Measurements from ENCODE around the gene PRELID3B. TPM values are rescaled to one million over a fixed set of nuclear protein-coding genes. Genes with fewer than 3 reads are reported as not detected.

PRELID3B gene
- total and polyA plus RNA-seq, 2 of the 13 experiments (the other 11 are each of a cell fraction or from before 2014, with no cell fraction given), result 23.3 to 42.6 TPM

DNA sequence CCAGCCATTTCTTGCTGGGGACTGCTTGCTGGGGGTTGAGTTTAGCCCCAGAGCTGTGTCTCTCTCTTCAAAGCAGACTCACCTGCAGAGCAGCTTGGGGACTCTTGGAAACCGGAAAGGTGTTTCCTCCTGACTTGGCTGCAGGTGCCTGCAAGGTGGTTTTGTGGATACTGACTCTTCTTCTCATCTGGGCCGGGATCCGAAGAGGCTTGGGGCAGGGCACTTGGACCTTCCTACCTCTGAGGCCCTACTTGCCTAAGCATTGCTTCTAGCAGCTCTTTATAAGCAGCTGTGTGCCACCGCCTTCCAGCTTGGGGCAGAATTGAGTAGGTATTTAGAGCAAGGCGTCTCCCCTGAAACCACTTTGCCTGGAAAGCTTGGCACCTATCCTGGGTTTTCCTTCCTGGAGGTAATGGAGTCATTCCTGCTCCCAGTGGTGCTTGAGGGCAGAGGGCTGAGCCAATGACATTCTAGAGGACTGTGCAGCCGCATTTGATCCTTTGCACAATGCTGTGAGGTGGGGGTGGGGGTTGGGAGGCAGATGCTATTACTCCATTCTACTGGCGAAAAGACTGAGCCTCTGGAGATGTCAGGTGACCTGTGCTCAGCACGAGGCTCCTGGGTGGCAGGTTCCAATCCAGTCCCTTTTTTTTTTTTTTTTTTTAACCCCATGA lies 32.1 kb downstream of the PRELID3B start (continued):
- TF ChIP-seq ZSCAN31 (CRISPR knock-in tag; IDR thresholded peaks at IDR 0.05; ENCODE audit: low read depth) (0 out of 2 replicates have a peak, but pooled peaks have one; percentile 77), RFX1 (IDR thresholded peaks at IDR 0.05) (no peak), SP4 (CRISPR knock-in tag; IDR thresholded peaks at IDR 0.05) (no peak), GZF1 (CRISPR knock-in tag; IDR thresholded peaks at IDR 0.05) (no peak), ZBTB7A (CRISPR knock-in tag; IDR thresholded peaks at IDR 0.05) (no peak), SMYD3 (CRISPR knock-in tag; IDR thresholded peaks at IDR 0.05) (peak; percentile 45; the same call in 1 of the 2 replicates), PAX8 (CRISPR knock-in tag; IDR thresholded peaks at IDR 0.05; ENCODE audit: borderline replicate concordance) (no peak), ZBTB1 (CRISPR knock-in tag; IDR thresholded peaks at IDR 0.05; ENCODE audit: borderline replicate concordance) (no peak), ZNF138 (CRISPR knock-in tag; IDR thresholded peaks at IDR 0.05; ENCODE audit: low read depth) (no peak), FOXO1 (CRISPR knock-in tag; IDR thresholded peaks at IDR 0.05) (peak; percentile 27; the same call in 1 of the 2 replicates), RFXANK (CRISPR knock-in tag; IDR thresholded peaks at IDR 0.05) (no peak), CHD2 (IDR thresholded peaks at IDR 0.05; ENCODE audit: low read depth, low read length) (no peak), ZNF572 (CRISPR knock-in tag; IDR thresholded peaks at IDR 0.05) (no peak), ATF7-NPFF (CRISPR knock-in tag; IDR thresholded peaks at IDR 0.05; ENCODE audit: low read depth) (no peak), ZNF143 (CRISPR knock-in tag; IDR thresholded peaks at IDR 0.05) (no peak), ZNF605 (CRISPR knock-in tag; IDR thresholded peaks at IDR 0.05) (no peak), KDM2A (CRISPR knock-in tag; IDR thresholded peaks at IDR 0.05; ENCODE audit: borderline replicate concordance, low read depth) (no peak), SOX5 (CRISPR knock-in tag; IDR thresholded peaks at IDR 0.05; ENCODE audit: borderline replicate concordance) (peak; percentile 61; the same call in 1 of the 2 replicates), TOPORS (CRISPR knock-in tag; IDR thresholded peaks at IDR 0.05) (no peak), KDM1A (CRISPR knock-in tag; IDR thresholded peaks at IDR 0.05) (peak; percentile 98), ZNF205 (CRISPR knock-in tag; IDR thresholded peaks at IDR 0.05) (no peak), ZNF44 (CRISPR knock-in tag; IDR thresholded peaks at IDR 0.05) (no peak), NFKBIZ (CRISPR knock-in tag; IDR thresholded peaks at IDR 0.05) (no peak), ZNF629 (CRISPR knock-in tag; conservative IDR thresholded peaks at IDR 0.05) (peak; percentile 99)
- TF ChIP-seq, protein P1, sequence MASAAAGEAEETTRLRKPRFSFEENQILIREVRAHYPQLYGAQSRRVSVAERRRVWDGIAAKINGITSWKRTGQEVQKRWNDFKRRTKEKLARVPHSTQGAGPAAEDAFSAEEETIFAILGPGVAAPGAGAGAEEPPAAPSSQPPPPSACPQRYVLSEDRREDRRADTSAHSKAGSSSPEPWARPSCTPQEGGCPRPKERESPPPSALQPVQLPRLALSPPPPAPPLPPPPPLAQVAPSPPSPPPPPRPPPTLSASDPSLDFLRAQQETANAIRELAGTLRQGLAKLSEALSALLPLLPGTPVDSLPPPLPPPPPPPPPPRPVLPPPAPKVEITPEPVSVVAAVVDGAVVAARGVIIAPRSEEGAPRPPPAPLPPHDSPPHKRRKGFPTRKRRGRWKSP (CRISPR knock-in tag; IDR thresholded peaks at IDR 0.05), result no peak
- TF ChIP-seq, protein P2, sequence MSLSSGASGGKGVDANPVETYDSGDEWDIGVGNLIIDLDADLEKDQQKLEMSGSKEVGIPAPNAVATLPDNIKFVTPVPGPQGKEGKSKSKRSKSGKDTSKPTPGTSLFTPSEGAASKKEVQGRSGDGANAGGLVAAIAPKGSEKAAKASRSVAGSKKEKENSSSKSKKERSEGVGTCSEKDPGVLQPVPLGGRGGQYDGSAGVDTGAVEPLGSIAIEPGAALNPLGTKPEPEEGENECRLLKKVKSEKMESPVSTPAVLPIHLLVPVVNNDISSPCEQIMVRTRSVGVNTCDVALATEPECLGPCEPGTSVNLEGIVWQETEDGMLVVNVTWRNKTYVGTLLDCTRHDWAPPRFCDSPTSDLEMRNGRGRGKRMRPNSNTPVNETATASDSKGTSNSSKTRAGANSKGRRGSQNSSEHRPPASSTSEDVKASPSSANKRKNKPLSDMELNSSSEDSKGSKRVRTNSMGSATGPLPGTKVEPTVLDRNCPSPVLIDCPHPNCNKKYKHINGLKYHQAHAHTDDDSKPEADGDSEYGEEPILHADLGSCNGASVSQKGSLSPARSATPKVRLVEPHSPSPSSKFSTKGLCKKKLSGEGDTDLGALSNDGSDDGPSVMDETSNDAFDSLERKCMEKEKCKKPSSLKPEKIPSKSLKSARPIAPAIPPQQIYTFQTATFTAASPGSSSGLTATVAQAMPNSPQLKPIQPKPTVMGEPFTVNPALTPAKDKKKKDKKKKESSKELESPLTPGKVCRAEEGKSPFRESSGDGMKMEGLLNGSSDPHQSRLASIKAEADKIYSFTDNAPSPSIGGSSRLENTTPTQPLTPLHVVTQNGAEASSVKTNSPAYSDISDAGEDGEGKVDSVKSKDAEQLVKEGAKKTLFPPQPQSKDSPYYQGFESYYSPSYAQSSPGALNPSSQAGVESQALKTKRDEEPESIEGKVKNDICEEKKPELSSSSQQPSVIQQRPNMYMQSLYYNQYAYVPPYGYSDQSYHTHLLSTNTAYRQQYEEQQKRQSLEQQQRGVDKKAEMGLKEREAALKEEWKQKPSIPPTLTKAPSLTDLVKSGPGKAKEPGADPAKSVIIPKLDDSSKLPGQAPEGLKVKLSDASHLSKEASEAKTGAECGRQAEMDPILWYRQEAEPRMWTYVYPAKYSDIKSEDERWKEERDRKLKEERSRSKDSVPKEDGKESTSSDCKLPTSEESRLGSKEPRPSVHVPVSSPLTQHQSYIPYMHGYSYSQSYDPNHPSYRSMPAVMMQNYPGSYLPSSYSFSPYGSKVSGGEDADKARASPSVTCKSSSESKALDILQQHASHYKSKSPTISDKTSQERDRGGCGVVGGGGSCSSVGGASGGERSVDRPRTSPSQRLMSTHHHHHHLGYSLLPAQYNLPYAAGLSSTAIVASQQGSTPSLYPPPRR (CRISPR knock-in tag; IDR thresholded peaks at IDR 0.05; ENCODE audit: borderline replicate concordance), result peak; percentile 64; the same call in 1 of the 2 replicates
- TF ChIP-seq, protein P3, sequence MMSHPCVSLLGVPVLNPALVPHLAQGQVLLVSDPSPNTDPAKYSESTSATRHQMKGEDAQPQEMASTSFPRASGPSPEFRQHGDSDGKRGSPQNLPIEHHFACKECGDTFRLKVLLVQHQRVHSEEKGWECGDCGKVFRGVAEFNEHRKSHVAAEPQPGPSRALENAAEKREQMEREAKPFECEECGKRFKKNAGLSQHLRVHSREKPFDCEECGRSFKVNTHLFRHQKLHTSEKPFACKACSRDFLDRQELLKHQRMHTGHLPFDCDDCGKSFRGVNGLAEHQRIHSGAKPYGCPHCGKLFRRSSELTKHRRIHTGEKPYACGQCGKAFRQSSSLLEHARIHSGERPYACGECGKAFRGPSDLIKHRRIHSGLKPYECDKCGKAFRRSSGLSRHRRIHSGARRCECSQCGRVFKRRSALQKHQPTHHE (CRISPR knock-in tag; IDR thresholded peaks at IDR 0.05; ENCODE audit: borderline replicate concordance), result no peak

Measured in HepG2 (cell line).